GM21447 (cell line): ENCODE measurements around the gene RUSC1.
A peak's percentile ranks its signal among the peaks of the same experiment; 100 is the strongest.
"Not testable (repeated sequence)": the region's sequence is repeated elsewhere in the genome, so short reads cannot be mapped to it uniquely, and the experiment has no call there.

Experiments
- ATAC-seq: cut with Tn5 transposase; IDR thresholded peaks from one replicate; pipeline ENCODE4 v1.9.1; 2021; ENCODE audit not compliant: unreplicated experiment

RUSC1 gene, protein sequence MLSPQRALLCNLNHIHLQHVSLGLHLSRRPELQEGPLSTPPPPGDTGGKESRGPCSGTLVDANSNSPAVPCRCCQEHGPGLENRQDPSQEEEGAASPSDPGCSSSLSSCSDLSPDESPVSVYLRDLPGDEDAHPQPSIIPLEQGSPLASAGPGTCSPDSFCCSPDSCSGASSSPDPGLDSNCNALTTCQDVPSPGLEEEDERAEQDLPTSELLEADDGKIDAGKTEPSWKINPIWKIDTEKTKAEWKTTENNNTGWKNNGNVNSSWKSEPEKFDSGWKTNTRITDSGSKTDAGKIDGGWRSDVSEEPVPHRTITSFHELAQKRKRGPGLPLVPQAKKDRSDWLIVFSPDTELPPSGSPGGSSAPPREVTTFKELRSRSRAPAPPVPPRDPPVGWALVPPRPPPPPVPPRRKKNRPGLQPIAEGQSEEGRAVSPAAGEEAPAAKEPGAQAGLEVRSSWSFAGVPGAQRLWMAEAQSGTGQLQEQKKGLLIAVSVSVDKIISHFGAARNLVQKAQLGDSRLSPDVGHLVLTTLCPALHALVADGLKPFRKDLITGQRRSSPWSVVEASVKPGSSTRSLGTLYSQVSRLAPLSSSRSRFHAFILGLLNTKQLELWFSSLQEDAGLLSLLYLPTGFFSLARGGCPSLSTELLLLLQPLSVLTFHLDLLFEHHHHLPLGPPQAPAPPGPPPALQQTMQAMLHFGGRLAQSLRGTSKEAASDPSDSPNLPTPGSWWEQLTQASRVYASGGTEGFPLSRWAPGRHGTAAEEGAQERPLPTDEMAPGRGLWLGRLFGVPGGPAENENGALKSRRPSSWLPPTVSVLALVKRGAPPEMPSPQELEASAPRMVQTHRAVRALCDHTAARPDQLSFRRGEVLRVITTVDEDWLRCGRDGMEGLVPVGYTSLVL

DNA sequence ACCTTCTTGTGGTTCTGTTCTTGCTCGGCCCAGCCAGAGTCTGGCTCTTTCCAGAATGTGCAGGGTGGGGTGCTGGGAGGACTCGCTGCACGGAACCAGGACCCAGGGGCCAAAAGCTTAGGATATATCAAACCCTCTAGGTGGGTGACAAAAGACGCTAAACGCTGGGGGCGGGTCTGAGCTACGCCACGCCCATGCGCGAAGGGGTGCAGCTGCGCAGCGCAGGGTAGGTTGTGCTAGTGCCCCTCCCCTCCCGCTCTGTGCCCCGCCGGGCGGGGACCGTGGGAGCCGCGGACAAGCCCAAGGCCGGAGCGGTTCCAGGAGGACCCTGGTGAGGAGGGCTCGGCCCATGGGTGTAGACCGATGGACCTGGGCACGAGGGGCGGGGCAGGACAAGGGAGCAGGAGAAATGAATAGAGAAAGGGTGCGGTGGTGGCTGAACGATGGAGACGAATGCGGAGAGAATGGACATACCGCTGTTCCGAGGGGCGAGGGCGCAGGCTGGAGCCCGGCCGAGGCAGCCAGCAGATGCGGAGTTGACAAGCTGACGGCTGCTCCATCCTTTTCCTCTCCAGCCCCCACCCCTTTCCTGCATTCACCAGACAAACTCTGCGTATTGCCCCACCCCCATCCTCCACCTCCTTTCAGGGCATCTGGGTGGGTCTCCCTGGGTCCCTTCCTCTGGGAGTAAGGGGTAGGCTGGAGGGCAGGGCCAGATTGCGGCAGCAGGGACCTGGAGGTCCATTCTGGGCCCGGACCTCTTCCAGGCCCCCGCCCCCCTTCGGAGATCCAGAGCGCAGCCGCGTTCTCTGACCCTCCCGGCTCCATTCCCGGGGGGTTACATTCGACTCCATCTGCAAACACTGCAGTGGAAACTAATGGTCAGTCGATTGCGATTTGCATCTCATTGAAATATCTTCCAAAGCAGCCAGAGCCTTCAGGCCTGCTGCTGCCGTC, at the start of gene RUSC1:
Gene RUSC1 (plus strand): TSS at position 234 of the 957 bp plus-strand sequence. CDS start 880 bp downstream, outside the sequence.
- ATAC-seq: no peak

- ATAC-seq: peak; percentile 24
These were observed 48.0 kb upstream of the RUSC1 start for GRCh38 chr1:155272466-155273342.

GRCh38 chr1:155273343-155274245, 47.1 kb upstream of the RUSC1 start, which contains the start of gene CLK2:
CLK2 (minus strand) TSS chr1:155273504; CDS start chr1:155270977, 2,527 bp downstream.
- peak; percentile 71 for ATAC-seq

GRCh38 chr1:155277070-155277901, 43.4 kb upstream of the RUSC1 start, which contains the start of gene HCN3:
HCN3 (plus strand) TSS chr1:155277463; CDS start chr1:155277591, 128 bp downstream.
- ATAC-seq: peak; percentile 70

GRCh38 chr1:155277902-155278688, 42.6 kb upstream of the RUSC1 start:
- ATAC-seq: no peak

DNA sequence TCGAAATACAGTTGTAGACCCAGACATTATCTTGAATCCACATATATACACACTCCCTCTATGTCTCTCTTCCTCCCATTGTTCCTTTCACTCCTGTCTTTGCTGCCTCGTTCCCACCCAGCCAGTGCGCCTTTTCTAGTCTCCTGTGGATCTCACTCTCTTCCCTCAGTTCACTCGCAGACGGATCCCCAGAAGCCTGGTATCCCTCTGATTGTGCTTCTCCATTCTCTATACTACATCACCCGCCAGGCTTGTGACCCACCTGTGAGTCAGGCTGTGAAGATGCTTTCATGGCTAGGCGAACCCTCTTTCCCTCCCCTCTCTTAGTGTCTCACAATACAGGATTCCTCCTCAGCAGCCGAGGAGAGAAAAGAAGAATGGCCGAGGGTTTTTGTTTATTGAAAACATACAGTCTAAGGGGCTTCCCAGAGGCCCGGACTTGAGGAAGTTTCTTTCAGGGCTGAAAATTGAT, 42.0 kb upstream of the RUSC1 start:
- no peak for ATAC-seq

- ATAC-seq: no peak
These were observed 41.4 kb upstream of the RUSC1 start for GRCh38 chr1:155279268-155279667.

- no peak for ATAC-seq
These were observed 38.1 kb upstream of the RUSC1 start for GRCh38 chr1:155282488-155283091.

DNA sequence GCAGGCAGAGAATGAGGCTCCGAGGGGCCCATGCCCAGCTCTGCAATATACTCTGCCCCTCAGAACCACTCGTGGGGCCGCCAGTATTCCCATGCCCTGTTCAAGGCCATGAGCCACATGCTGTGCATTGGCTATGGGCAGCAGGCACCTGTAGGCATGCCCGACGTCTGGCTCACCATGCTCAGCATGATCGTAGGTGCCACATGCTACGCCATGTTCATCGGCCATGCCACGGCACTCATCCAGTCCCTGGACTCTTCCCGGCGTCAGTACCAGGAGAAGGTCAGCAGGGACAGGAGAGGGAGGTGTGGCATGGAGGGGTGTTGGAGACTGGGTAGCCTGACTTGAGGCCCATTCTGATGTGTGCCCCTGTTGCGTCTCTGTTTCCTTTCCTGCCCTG, 36.2 kb upstream of the RUSC1 start:
- ATAC-seq: no peak

GRCh38 chr1:155285063-155285462, 35.6 kb upstream of the RUSC1 start:
- no peak for ATAC-seq

DNA sequence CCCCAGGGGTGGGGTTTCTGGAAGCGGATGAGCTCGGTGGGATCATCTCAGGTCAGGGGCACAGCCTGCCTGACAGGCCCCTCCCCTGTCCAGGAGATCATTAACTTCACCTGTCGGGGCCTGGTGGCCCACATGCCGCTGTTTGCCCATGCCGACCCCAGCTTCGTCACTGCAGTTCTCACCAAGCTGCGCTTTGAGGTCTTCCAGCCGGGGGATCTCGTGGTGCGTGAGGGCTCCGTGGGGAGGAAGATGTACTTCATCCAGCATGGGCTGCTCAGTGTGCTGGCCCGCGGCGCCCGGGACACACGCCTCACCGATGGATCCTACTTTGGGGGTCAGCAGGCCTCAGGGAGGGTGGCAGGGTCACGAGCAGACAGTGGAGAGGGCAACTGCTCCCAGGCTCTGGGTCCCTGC, 35.1 kb upstream of the RUSC1 start:
- ATAC-seq: no peak

- ATAC-seq: no peak
These were observed 34.1 kb upstream of the RUSC1 start for GRCh38 chr1:155286544-155286943.

DNA sequence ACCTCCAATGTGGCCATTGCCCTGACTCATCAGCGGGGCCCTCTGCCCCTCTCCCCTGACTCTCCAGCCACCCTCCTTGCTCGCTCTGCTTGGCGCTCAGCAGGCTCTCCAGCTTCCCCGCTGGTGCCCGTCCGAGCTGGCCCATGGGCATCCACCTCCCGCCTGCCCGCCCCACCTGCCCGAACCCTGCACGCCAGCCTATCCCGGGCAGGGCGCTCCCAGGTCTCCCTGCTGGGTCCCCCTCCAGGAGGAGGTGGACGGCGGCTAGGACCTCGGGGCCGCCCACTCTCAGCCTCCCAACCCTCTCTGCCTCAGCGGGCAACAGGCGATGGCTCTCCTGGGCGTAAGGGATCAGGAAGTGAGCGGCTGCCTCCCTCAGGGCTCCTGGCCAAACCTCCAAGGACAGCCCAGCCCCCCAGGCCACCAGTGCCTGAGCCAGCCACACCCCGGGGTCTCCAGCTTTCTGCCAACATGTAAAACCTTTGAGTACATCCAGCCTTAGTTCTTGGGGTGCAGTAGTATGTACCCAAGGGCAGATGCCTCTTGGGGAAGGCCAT, 32.6 kb upstream of the RUSC1 start:
- ATAC-seq: no peak

- ATAC-seq: not testable (repeated sequence)
These were observed 29.7 kb upstream of the RUSC1 start for GRCh38 chr1:155291006-155291405.

DNA sequence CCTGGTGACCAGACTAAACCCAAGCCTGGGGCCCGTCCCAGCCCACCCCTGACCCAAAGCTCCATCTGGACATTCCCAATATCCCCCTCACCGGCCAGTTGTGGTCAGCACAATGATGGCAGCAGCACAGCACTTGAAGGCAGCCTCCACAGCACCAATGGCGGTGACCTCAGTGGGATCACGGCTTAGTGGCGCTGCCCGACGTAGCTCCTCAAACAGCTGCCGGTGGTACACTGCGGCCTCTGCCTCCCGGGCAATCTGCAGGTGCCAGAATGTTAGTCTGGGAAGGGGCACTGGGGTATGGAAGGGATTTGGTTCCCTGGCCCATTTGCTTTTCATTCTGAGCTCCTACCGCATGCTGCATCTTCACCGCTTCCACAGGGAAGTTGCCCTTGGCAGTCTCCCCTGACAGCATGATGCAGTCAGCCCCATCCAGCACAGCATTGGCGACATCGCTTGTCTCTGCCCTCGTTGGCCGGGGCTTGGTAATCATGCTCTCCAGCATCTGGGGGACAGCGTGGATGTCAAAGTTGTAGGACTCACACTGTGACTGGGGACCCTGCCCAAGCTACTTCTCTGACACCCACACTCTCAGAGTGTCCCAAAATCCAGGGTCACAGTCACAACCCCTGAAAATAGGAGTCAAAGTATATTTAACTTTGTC, 27.5 kb upstream of the RUSC1 start:
- ATAC-seq: no peak
